ENCODE data around the gene PLAA.
A peak's percentile ranks its signal among the peaks of the same experiment; 100 is the strongest.

Gene PLAA

DNA sequence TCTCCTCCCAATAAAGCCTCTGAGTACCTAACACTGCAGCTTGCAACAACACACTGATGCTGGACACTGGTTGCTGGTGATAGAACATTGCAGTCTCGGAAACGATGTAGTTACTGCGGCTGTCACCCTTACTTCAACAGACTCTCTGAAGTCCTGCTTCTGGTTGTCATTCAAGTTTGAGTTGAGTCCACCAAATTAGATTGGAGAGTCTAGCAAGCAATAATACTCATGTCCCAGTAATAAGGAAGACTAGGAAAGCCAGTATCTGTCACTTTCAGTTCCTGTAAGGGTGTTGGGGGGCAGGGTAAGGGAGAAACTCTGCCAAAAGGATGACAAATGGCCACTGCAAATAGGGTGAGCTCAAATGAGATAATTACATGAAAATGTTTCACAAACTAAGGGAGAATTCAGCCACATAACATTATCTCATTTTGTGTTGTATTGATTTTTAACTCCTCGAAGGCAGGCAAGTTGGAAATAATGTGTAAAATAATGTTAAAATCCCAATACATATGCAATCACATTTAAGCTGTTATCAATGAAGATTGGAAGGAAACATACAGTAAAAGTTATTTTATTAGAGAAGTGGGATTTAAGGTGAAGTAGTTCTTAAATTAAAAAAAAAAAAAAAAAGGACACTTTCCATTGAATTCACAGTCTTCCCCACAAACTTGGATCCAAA lies 8.3 kb upstream of the PLAA start:
- WGBS, 2 experiments (ENCODE audit: insufficient coverage in 2 of 2), result 90 to 92% methylated on average over 2 to 3 of the region's 4 CpGs
- H3K4me1 ChIP-seq (ENCODE audit: control insufficient read depth, insufficient read depth, low read length, poor library complexity, severe bottlenecking), result peaks cover 5% of the 10 kb centered on the region
- H3K27ac ChIP-seq (ENCODE audit: low read depth, low read length, severe bottlenecking), result peak overlapping the region; percentile 95
- H3K4me3 ChIP-seq (ENCODE audit: extremely low read depth, insufficient read depth, low read length, poor library complexity, severe bottlenecking), result peak overlapping the region; percentile 60
- H3K9me3 ChIP-seq (ENCODE audit: control insufficient read depth, low read length), result no peaks in the 10 kb centered on the region
- no peaks in the 10 kb centered on the region for H3K36me3 ChIP-seq (ENCODE audit: control insufficient read depth, insufficient read depth, low read length)

DNA sequence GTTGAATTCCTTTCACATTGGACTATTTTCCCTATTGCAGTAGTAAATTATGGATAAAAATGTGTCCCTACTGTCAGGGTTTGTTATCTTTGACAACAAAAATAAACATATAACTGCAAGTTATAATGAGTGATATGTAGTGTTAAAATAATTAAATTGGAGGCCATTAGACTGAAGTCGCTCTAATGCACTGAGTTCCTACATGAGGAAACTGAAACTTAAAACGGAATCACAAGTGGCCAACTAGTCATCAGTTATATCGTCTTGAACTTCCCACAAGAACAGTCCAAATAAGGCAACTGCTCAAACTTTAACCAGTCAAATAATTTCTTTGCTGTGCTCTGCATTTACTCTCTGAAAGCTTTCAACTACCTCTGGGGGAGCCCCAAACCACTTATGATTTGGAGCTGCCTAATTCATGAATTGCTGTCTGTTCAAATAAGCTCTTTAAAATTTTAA lies 7.0 kb upstream of the PLAA start:
- Histone ChIP-seq H3K36me3 (ENCODE audit: control insufficient read depth, insufficient read depth, low read length) (no peaks in the 10 kb centered on the region), H3K27ac (ENCODE audit: low read depth, low read length, severe bottlenecking) (no peak overlapping the region), H3K9me3 (ENCODE audit: control insufficient read depth, low read length) (no peaks in the 10 kb centered on the region), H3K4me3 (ENCODE audit: extremely low read depth, insufficient read depth, low read length, poor library complexity, severe bottlenecking) (no peak overlapping the region), H3K4me1 (ENCODE audit: control insufficient read depth, insufficient read depth, low read length, poor library complexity, severe bottlenecking) (peaks cover 5% of the 10 kb centered on the region)
- 84 to 98% methylated on average over 3 of the region's 3 CpGs for WGBS, 2 experiments (ENCODE audit: insufficient coverage in 2 of 2)

DNA sequence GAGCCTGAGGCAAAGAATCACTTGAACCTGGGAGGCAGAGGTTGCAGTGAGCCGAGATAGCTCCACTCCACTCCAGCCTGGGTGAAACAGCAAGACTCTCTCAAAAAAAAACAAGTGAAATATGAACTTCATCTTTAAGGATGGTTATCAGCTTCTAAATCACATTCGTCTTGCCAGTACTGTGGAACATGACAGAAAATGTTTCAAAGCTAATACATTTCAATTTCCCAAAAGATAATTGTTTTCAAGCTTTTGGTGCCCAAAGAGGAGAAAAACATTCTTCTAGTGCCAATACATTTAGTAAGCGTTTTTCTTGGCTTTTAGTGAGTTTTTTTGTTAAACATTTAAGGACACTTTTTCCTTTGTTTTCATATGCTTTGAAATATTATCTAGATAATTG lies 4.8 kb upstream of the PLAA start:
- no peaks in the 10 kb centered on the region for H3K36me3 ChIP-seq (ENCODE audit: control insufficient read depth, insufficient read depth, low read length)
- H3K9me3 ChIP-seq (ENCODE audit: control insufficient read depth, low read length), result no peaks in the 10 kb centered on the region
- peaks cover 5% of the 10 kb centered on the region for H3K4me1 ChIP-seq (ENCODE audit: control insufficient read depth, insufficient read depth, low read length, poor library complexity, severe bottlenecking)
- H3K27ac ChIP-seq (ENCODE audit: low read depth, low read length, severe bottlenecking), result no peak overlapping the region
- no peak overlapping the region for H3K4me3 ChIP-seq (ENCODE audit: extremely low read depth, insufficient read depth, low read length, poor library complexity, severe bottlenecking)
- WGBS, 2 experiments (ENCODE audit: insufficient coverage in 2 of 2), result 92 to 100% methylated on average over 2 of the region's 3 CpGs

DNA sequence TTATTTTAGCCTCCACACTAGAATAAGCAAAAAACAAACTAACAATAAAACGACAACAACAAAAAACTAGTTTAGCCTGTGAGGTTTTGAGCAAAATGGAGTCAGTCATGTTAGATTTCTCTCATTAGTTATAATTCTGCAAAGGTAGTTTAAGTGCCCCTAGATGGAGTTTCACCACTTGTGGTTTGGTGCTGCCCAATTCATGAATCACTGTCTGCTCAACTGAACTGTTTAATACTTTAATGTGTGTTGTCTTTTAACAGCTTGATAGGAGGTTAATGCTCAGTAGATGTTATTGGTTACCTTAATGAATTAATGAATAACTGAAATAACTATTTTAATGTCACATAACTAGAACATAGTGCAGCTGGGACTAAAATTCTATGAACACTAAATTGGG lies 3.5 kb upstream of the PLAA start:
- no peaks in the 10 kb centered on the region for H3K36me3 ChIP-seq (ENCODE audit: control insufficient read depth, insufficient read depth, low read length)
- no peak overlapping the region for H3K27ac ChIP-seq (ENCODE audit: low read depth, low read length, severe bottlenecking)
- no CpG with 5 or more reads among the region's 1 CpG for WGBS, 2 experiments (ENCODE audit: insufficient coverage in 2 of 2)
- peaks cover 5% of the 10 kb centered on the region for H3K4me1 ChIP-seq (ENCODE audit: control insufficient read depth, insufficient read depth, low read length, poor library complexity, severe bottlenecking)
- H3K9me3 ChIP-seq (ENCODE audit: control insufficient read depth, low read length), result no peaks in the 10 kb centered on the region
- no peak overlapping the region for H3K4me3 ChIP-seq (ENCODE audit: extremely low read depth, insufficient read depth, low read length, poor library complexity, severe bottlenecking)

DNA sequence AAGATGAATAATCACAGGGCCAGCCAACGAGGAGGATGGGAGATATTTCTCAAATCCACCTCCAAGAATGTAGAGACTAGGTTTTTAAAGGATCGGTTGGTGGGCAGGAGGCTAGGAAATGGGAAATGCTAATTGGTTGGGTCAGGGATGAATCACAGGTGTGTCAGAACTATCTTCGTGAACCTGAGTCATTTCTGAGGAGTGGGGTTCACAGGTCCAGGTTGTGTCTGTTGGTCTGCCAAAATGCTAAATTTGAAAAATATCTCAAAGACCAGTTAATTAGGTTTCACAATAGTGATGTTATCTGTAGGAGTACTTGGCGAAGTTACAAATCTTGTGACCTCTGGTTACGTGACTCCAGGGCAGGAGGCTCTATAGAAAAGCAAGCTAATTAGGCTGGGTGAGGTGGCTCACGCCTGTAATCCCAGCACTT lies 2.6 kb upstream of the PLAA start:
- peaks cover under 1% of the 10 kb centered on the region for H3K36me3 ChIP-seq (ENCODE audit: control insufficient read depth, insufficient read depth, low read length)
- H3K4me3 ChIP-seq (ENCODE audit: extremely low read depth, insufficient read depth, low read length, poor library complexity, severe bottlenecking), result no peak overlapping the region
- no peaks in the 10 kb centered on the region for H3K9me3 ChIP-seq (ENCODE audit: control insufficient read depth, low read length)
- H3K4me1 ChIP-seq (ENCODE audit: control insufficient read depth, insufficient read depth, low read length, poor library complexity, severe bottlenecking), result no peaks in the 10 kb centered on the region
- no peak overlapping the region for H3K27ac ChIP-seq (ENCODE audit: low read depth, low read length, severe bottlenecking)
- WGBS, 2 experiments (ENCODE audit: insufficient coverage in 2 of 2), result 85 to 89% methylated on average over 3 to 6 of the region's 6 CpGs

DNA sequence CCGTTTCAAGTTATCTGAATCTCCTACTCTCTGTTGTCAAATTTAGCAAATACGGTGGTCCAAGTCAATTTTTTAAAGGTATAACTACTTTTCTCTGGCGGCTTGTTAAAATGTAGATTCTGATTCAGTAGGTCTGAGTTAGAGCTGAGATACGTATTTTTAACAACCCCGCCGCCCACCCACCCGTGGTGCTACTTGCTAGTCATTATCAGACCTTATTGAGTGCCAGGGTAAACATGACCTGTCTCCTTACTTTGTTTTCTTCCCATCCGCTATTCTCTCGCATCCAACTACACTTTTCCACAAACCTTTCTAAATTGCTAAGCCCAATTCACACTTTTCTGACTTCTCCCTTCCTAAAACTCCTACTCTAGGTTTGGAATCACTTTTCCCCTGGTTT lies 694 bp upstream of the PLAA start:
- peak overlapping the region; percentile 96 for H3K4me3 ChIP-seq (ENCODE audit: extremely low read depth, insufficient read depth, low read length, poor library complexity, severe bottlenecking)
- no peaks in the 10 kb centered on the region for H3K9me3 ChIP-seq (ENCODE audit: control insufficient read depth, low read length)
- H3K27ac ChIP-seq (ENCODE audit: low read depth, low read length, severe bottlenecking), result peak overlapping the region; percentile 98
- 0 to 2% methylated on average over 4 of the region's 9 CpGs for WGBS, 2 experiments (ENCODE audit: insufficient coverage in 2 of 2)
- peaks cover 19% of the 10 kb centered on the region for H3K36me3 ChIP-seq (ENCODE audit: control insufficient read depth, insufficient read depth, low read length)
- H3K4me1 ChIP-seq (ENCODE audit: control insufficient read depth, insufficient read depth, low read length, poor library complexity, severe bottlenecking), result no peaks in the 10 kb centered on the region

DNA sequence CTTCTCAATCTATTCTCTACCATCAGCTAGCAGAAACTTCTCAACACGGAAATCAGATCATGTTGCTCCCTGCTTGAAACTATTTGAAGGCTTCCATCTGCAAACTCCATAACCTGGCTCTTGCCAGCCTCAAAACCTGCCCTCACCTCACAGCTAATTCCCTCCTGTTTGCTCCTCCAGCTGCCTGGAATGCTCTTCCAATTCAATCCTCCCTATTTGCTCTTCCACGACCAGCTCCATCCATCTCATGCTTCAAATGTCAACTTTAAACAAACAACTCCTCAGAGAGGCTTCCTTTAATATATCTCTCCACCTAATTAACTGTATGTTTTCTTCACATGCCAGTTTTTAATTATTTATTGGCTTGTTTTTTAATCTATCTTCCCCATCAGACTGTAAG lies 1.5 kb downstream of the PLAA start:
- Histone ChIP-seq H3K4me1 (ENCODE audit: control insufficient read depth, insufficient read depth, low read length, poor library complexity, severe bottlenecking) (no peaks in the 10 kb centered on the region), H3K9me3 (ENCODE audit: control insufficient read depth, low read length) (no peaks in the 10 kb centered on the region), H3K27ac (ENCODE audit: low read depth, low read length, severe bottlenecking) (no peak overlapping the region), H3K4me3 (ENCODE audit: extremely low read depth, insufficient read depth, low read length, poor library complexity, severe bottlenecking) (peak overlapping the region; percentile 96), H3K36me3 (ENCODE audit: control insufficient read depth, insufficient read depth, low read length) (peaks cover 30% of the 10 kb centered on the region)
- WGBS, 2 experiments (ENCODE audit: insufficient coverage in 2 of 2), result 20 to 23% methylated on average over 2 of the region's 2 CpGs

DNA sequence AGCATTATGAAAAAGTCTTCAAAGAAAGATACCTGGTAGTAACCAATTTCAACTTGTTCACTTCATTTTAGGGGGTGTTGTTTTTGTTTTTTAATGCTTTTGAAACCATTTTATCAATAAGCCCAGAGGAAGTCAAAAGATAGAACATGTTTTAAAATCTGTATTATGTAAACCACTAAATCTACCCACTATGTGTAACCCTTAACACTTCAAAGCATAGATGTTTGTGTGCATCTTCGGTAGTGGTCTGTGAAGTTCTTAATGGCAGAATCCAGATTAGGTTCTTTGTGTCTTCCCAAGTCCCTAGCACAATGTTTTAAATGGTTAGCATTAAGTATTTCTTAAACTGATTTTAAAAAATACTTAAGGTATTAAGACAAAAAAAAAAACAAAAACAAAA lies 6.3 kb downstream of the PLAA start:
- no peaks in the 10 kb centered on the region for H3K4me1 ChIP-seq (ENCODE audit: control insufficient read depth, insufficient read depth, low read length, poor library complexity, severe bottlenecking)
- no peak overlapping the region for H3K27ac ChIP-seq (ENCODE audit: low read depth, low read length, severe bottlenecking)
- no CpG with 5 or more reads among the region's 1 CpG for WGBS, 2 experiments (ENCODE audit: insufficient coverage in 2 of 2)
- peaks cover 30% of the 10 kb centered on the region for H3K36me3 ChIP-seq (ENCODE audit: control insufficient read depth, insufficient read depth, low read length)
- H3K9me3 ChIP-seq (ENCODE audit: control insufficient read depth, low read length), result peaks cover 10% of the 10 kb centered on the region
- H3K4me3 ChIP-seq (ENCODE audit: extremely low read depth, insufficient read depth, low read length, poor library complexity, severe bottlenecking), result no peak overlapping the region

DNA sequence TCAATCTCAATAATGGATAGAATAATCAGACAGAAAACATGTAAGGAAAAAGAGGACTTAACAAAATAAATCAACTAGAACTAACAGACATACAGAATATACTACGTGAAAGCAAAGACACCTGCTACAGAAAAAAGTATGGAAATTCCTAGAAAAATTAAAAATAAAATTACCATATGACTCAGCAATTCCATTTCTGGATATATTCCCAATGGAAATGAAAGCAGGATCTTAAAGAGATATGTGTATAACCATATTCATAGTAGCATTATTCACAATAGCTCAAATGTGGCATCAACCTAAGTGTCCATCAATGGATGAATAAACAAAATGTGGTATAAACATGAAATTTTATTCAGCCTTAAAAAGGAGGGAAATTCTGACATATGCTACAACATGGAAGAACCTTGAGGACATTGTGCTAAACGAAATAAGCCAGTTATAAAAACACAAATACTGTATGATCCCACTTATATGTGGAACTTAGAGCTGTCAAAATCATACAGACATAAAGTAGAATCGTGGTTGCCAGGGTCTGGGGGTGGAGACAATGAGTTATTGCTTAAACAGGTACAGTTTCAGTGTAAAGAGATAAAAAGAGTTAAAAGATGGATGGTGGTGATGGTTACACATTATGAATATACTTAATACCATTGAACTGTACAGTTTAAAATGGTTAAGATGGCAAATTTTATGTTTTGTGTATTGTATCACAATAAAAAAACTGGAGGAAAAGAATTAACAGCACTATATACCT lies 6.9 kb downstream of the PLAA start:
- Histone ChIP-seq H3K36me3 (ENCODE audit: control insufficient read depth, insufficient read depth, low read length) (peaks cover 30% of the 10 kb centered on the region), H3K4me1 (ENCODE audit: control insufficient read depth, insufficient read depth, low read length, poor library complexity, severe bottlenecking) (no peaks in the 10 kb centered on the region), H3K9me3 (ENCODE audit: control insufficient read depth, low read length) (peaks cover 10% of the 10 kb centered on the region), H3K27ac (ENCODE audit: low read depth, low read length, severe bottlenecking) (no peak overlapping the region), H3K4me3 (ENCODE audit: extremely low read depth, insufficient read depth, low read length, poor library complexity, severe bottlenecking) (no peak overlapping the region)
- WGBS, 2 experiments (ENCODE audit: insufficient coverage in 2 of 2), result 100% methylated on average over 1 of the region's 3 CpGs; no CpG with 5 or more reads in 1 of the 2 experiments

DNA sequence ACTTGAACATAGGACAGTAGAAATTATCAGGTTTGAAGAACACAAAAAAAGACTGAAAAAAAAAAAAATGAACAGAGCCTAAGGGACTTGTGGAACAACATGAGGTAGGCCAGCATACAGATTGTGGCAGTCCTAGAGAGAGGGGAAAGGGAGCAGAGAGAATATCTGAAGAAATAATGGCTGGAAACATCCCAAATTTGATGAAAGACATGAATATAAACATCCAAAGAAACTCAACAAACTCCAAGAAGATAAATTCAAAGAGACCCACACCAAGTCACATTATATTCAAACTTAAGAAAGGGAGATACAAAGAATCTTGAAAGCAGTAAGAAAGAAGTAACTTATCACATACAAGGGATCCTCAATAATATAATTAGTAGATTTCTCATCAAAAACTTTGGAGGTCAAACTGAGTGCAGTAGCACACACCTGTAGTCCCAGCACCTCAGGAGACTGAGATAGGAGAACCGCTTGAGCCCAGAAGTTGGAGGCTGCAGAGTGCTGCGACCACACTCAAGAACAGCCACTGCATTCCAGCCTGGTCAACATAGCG lies 9.1 kb downstream of the PLAA start:
- Histone ChIP-seq H3K4me3 (ENCODE audit: extremely low read depth, insufficient read depth, low read length, poor library complexity, severe bottlenecking) (no peak overlapping the region), H3K36me3 (ENCODE audit: control insufficient read depth, insufficient read depth, low read length) (peaks cover 23% of the 10 kb centered on the region), H3K4me1 (ENCODE audit: control insufficient read depth, insufficient read depth, low read length, poor library complexity, severe bottlenecking) (no peaks in the 10 kb centered on the region), H3K9me3 (ENCODE audit: control insufficient read depth, low read length) (peaks cover 10% of the 10 kb centered on the region), H3K27ac (ENCODE audit: low read depth, low read length, severe bottlenecking) (no peak overlapping the region)
- 97 to 100% methylated on average over 1 to 3 of the region's 3 CpGs for WGBS, 2 experiments (ENCODE audit: insufficient coverage in 2 of 2)

DNA sequence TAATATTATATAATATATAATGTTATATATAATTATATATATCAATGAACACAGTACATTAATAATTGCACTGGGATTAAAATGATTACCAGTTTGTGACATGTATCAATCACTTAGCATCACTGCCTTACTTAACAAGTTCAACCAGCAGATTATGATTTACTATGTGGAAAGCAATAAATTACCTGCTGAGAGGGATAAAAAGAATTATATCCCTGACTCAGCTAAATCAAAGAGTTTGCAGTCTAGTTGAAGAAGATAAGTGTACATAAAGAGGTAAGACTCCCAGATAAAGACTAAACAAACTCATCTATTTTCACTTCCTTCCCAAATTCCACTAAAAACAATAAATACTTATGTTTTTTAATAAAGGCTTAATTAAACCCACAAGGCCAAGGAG lies 11.2 kb downstream of the PLAA start:
- peaks cover 10% of the 10 kb centered on the region for H3K9me3 ChIP-seq (ENCODE audit: control insufficient read depth, low read length)
- H3K4me3 ChIP-seq (ENCODE audit: extremely low read depth, insufficient read depth, low read length, poor library complexity, severe bottlenecking), result no peak overlapping the region
- no peaks in the 10 kb centered on the region for H3K4me1 ChIP-seq (ENCODE audit: control insufficient read depth, insufficient read depth, low read length, poor library complexity, severe bottlenecking)
- H3K27ac ChIP-seq (ENCODE audit: low read depth, low read length, severe bottlenecking), result no peak overlapping the region
- peaks cover 19% of the 10 kb centered on the region for H3K36me3 ChIP-seq (ENCODE audit: control insufficient read depth, insufficient read depth, low read length)
